ENCODE data around the gene LPAR1.

Gene LPAR1

DNA sequence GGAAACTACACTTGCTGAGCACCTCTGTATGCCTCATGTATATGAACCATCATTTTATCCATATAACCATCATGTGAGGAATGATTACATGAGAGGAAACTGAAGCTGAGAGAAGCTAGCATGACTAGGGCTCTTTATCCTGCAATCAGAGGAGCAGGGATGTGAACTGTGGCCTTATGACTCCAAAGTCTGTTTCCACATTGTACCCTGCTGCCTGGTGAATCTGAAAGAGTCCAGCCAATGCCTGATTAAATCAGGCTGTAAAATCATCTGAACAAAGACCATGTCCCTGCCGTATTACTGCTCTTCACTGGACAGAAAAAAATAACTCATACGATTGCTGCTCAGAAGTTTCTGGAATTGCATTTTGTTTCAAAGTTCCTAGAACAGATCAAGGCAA lies 67.0 kb downstream of the LPAR1 start:
- H3K27ac ChIP-seq: no peak overlapping the region
- no peak for DNase-seq (ENCODE audit: low spot score)
- TF ChIP-seq CTCF (IDR thresholded peaks at IDR 0.05): no peak
- H3K4me3 ChIP-seq: no peak overlapping the region

GRCh38 chr9:110969971-110970386 lies 68.3 kb downstream of the LPAR1 start:
- no peak for DNase-seq (ENCODE audit: low spot score)
- Histone ChIP-seq H3K27ac (no peak overlapping the region), H3K4me3 (no peak overlapping the region)
- TF ChIP-seq CTCF (IDR thresholded peaks at IDR 0.05): no peak

GRCh38 chr9:110968096-110968495 lies 70.2 kb downstream of the LPAR1 start:
- Histone ChIP-seq H3K27ac (no peak overlapping the region), H3K4me3 (no peak overlapping the region)
- no peak for DNase-seq (ENCODE audit: low spot score)
- TF ChIP-seq CTCF (IDR thresholded peaks at IDR 0.05): no peak

DNA sequence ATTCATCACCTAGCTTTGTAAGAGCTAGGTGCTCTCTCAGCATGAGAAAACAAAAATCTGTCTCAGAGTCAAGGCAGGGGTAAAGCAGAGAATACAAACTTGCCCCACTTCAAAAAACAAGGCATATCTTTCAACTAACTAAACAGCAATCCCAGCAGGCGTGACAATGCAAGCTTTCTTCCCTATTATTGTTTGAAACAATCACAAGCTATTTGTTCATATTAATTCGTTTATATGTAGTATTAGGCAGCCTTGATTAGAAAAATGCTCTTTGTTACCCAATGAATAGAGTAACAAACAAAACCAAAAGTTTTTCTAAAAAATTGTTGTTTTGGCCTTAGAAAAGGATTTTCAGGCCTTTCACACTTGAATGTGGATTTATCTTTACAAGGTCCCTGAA lies 71.1 kb downstream of the LPAR1 start:
- TF ChIP-seq CTCF (IDR thresholded peaks at IDR 0.05): no peak
- DNase-seq (ENCODE audit: low spot score): no peak
- H3K4me3 ChIP-seq: no peak overlapping the region
- H3K27ac ChIP-seq: no peak overlapping the region

DNA sequence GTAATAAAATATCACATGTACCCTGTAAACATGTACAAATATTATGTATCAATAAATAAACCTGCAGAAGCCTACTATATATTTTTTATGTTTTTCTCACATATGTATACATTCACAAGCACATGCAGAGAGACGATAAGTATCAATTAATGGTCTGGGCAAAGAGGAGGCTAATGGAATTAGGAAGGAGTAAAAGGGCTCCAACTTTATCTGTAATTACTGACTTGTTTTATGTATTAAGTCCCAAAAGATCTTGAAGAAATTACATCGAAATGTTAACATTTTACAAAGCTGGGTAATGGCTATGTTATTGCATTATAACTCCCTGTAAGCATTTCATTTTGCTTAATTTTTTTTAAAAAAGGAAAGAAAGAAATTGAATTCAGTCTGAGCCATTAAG lies 78.0 kb downstream of the LPAR1 start:
- TF ChIP-seq CTCF (IDR thresholded peaks at IDR 0.05): no peak
- no peak overlapping the region for H3K4me3 ChIP-seq
- no peak for DNase-seq (ENCODE audit: low spot score)
- no peak overlapping the region for H3K27ac ChIP-seq

GRCh38 chr9:110958847-110959246 lies 79.4 kb downstream of the LPAR1 start:
- Histone ChIP-seq H3K27ac (no peak overlapping the region), H3K4me3 (no peak overlapping the region)
- TF ChIP-seq CTCF (IDR thresholded peaks at IDR 0.05): no peak
- no peak for DNase-seq (ENCODE audit: low spot score)

DNA sequence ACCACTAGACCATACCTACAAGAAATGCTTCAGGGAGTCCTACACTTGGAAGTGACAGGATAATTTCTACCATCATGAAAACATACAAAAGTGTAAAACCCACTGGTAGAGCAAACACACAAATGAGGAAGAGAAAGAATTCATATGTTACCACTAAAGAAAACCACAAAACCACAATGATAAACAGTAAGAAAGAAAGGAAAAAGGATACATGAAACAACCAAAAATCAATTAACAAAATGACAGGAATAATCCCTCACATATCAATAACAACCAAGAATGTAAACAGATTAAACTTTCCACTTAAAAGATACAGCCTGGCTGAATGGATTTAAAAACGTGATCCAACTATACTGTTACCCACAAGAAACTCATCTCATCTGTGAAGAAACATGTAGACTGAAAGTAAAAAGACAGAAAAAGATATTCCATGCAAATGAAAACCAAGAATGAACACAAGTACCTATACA lies 83.4 kb downstream of the LPAR1 start:
- no peak overlapping the region for H3K4me3 ChIP-seq
- no peak for DNase-seq (ENCODE audit: low spot score)
- no peak overlapping the region for H3K27ac ChIP-seq
- TF ChIP-seq CTCF (IDR thresholded peaks at IDR 0.05): no peak

All from coronary artery (tissue), 2 donors.